ENCODE results near the gene PADI4. TPM values are rescaled to one million over a fixed set of nuclear protein-coding genes. Genes with fewer than 3 reads are reported as not detected.

PADI4 gene
- total RNA-seq, 2 donors from 2014 or later: not detected

DNA sequence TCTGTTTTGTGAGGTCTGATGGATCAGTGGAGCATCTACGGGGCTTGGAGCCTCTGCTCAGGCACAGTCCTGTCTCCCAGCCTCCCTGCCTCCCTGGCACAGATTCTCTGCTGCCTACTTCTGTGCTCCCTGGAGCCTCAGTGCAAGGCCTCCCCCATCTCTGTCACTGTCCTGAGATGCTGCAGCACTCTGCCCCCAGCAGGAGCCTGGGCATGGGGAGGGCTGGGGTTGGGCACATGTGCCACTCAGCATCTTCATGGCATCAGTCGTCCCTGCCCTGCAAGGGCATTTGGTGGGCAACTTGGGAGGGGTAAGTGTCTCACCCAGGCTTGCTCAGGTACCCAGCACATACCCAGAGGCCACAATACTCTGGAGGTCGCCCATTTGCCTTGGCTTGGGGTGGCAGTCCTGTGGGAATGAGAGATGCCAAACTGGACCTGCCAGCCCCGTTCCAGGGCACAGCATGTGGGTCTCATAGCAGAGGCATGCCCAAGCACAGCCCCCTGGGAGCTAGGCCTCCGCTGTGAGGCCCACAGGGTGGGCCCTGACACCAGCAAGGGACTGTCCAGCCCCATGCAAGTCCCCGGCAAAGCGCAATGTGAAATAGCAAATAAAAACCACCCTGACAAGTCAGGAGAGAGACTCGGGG is 30.4 kb upstream of the PADI4 start:
- Histone ChIP-seq H3K27me3 (replicated peaks; ENCODE audit: insufficient read depth) (no peaks in the 10 kb centered on the region), H3K27ac (no peak overlapping the region), H3K36me3 (no peaks in the 10 kb centered on the region), H3K9me3 (no peaks in the 10 kb centered on the region), H3K4me1 (replicated peaks) (no peaks in the 10 kb centered on the region), H3K4me3 (no peak overlapping the region)
- DNase-seq (ENCODE audit: low spot score): no peak
- 74% methylated on average over 8 of the region's 8 CpGs for WGBS
- intact Hi-C loops (cut with DNase I): no loop called here
- TF ChIP-seq CTCF (IDR thresholded peaks at IDR 0.05) (no peak), POLR2AphosphoS5 (IDR thresholded peaks at IDR 0.05) (no peak), POLR2A (IDR thresholded peaks at IDR 0.05) (no peak)

- no peak for DNase-seq (ENCODE audit: low spot score)
- no peaks in the 10 kb centered on the region for H3K9me3 ChIP-seq
- intact Hi-C loops (cut with DNase I): no loop called here
- H3K27me3 ChIP-seq (replicated peaks; ENCODE audit: insufficient read depth): no peaks in the 10 kb centered on the region
- 91% methylated on average over 14 of the region's 14 CpGs for WGBS
- no peaks in the 10 kb centered on the region for H3K4me1 ChIP-seq (replicated peaks)
- no peak overlapping the region for H3K4me3 ChIP-seq
- TF ChIP-seq POLR2A (IDR thresholded peaks at IDR 0.05) (no peak), POLR2AphosphoS5 (IDR thresholded peaks at IDR 0.05) (no peak), CTCF (IDR thresholded peaks at IDR 0.05) (no peak)
- no peaks in the 10 kb centered on the region for H3K36me3 ChIP-seq
- no peak overlapping the region for H3K27ac ChIP-seq
Observed at GRCh38 chr1:17278996-17279830, 28.8 kb upstream of the PADI4 start.

DNA sequence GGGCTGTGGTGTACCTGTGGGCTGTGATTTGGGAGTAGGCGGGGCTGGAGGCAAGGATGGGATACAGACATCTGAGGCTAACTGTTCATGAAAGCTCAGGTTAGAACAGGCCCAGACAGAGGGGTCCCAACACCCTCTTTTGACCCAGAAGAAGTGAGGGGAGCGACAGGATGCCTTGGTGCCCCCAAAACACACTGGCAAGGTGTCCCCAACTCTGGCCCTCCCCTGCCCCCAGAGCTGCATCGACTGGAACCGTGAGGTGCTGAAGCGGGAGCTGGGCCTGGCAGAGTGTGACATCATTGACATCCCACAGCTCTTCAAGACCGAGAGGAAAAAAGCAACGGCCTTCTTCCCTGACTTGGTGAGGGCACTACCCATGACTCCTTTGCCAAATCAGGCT is 27.6 kb upstream of the PADI4 start:
- Histone ChIP-seq H3K4me1 (replicated peaks) (no peaks in the 10 kb centered on the region), H3K27me3 (replicated peaks; ENCODE audit: insufficient read depth) (no peaks in the 10 kb centered on the region), H3K36me3 (no peaks in the 10 kb centered on the region), H3K27ac (no peak overlapping the region), H3K4me3 (no peak overlapping the region), H3K9me3 (no peaks in the 10 kb centered on the region)
- 85% methylated on average over 7 of the region's 7 CpGs for WGBS
- intact Hi-C loops (cut with DNase I): no loop called here
- TF ChIP-seq CTCF (IDR thresholded peaks at IDR 0.05): no peak
- no peak for TF ChIP-seq POLR2AphosphoS5 (IDR thresholded peaks at IDR 0.05)
- TF ChIP-seq POLR2A (IDR thresholded peaks at IDR 0.05): no peak
- DNase-seq (ENCODE audit: low spot score): no peak

DNA sequence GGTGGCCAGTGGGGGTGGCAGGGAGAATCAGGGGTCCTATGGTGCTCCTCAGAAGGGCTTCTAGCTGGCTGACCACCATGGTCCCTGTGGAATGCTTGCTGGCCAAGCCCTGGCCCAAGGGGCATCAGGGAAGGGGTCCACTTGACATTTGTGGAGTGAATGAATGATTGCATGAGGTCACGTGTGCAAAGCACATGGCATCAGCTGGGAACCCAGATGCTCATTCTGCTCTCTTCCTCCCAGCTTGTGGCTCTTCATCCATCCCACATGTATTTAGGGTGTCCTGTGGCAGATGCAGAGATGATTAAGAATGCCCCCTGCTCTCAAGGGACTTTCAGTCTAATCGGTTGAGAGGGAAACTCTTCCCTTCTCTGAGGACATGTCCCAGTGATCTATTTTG is 27.1 kb upstream of the PADI4 start:
- TF ChIP-seq POLR2AphosphoS5 (IDR thresholded peaks at IDR 0.05) (no peak), POLR2A (IDR thresholded peaks at IDR 0.05) (no peak), CTCF (IDR thresholded peaks at IDR 0.05) (no peak)
- no peak for DNase-seq (ENCODE audit: low spot score)
- Histone ChIP-seq H3K27me3 (replicated peaks; ENCODE audit: insufficient read depth) (no peaks in the 10 kb centered on the region), H3K9me3 (no peaks in the 10 kb centered on the region), H3K4me3 (no peak overlapping the region), H3K36me3 (no peaks in the 10 kb centered on the region), H3K27ac (no peak overlapping the region), H3K4me1 (replicated peaks) (no peaks in the 10 kb centered on the region)
- intact Hi-C loops (cut with DNase I): no loop called here
- WGBS: 94% methylated on average over 2 of the region's 2 CpGs

All from prostate gland (tissue), 2 donors.